ENCODE data around the gene TRIM34.

DNA sequence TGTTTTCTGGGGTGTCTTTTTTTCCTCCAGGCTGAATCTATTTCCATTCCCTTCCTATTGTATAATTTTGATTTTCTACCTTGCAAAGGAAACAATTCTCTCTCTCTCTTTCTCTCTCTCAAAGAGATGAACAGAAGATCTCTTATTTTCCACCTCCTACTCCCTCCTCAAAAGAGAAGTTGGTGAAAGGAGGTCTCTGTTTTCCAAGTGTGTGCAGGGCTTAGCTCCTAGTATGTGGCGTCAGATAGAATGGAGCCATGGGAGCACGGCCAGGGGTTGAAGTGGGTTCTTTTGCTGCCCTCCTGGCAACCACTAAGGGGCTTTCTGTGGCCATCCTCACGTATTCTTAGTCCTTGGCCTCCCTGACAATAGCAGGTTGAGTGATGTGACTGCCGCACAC is 480 bp downstream of the TRIM34 start:
- TF ChIP-seq POLR2A (IDR thresholded peaks at IDR 0.05) = no peak
- TF ChIP-seq, protein P1, sequence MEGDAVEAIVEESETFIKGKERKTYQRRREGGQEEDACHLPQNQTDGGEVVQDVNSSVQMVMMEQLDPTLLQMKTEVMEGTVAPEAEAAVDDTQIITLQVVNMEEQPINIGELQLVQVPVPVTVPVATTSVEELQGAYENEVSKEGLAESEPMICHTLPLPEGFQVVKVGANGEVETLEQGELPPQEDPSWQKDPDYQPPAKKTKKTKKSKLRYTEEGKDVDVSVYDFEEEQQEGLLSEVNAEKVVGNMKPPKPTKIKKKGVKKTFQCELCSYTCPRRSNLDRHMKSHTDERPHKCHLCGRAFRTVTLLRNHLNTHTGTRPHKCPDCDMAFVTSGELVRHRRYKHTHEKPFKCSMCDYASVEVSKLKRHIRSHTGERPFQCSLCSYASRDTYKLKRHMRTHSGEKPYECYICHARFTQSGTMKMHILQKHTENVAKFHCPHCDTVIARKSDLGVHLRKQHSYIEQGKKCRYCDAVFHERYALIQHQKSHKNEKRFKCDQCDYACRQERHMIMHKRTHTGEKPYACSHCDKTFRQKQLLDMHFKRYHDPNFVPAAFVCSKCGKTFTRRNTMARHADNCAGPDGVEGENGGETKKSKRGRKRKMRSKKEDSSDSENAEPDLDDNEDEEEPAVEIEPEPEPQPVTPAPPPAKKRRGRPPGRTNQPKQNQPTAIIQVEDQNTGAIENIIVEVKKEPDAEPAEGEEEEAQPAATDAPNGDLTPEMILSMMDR (IDR thresholded peaks at IDR 0.05) = no peak

Measured in adrenal gland (tissue), 5 donors.